Stimulated activated CD4-positive, alpha-beta T cell treated with anti-CD3 and anti-CD28 coated beads, TNF-alpha, amount 100 ng/mL, for 24 hours (primary cell): ENCODE results near the gene C16orf74.

Experiments used
- DNase-seq, 3 experiments: peaks; one replicate each; pipeline ENCODE4 v3.0.0-alpha.2; 2020; ENCODE audit warnings: low read depth in 3 of 3

C16orf74 gene

DNA sequence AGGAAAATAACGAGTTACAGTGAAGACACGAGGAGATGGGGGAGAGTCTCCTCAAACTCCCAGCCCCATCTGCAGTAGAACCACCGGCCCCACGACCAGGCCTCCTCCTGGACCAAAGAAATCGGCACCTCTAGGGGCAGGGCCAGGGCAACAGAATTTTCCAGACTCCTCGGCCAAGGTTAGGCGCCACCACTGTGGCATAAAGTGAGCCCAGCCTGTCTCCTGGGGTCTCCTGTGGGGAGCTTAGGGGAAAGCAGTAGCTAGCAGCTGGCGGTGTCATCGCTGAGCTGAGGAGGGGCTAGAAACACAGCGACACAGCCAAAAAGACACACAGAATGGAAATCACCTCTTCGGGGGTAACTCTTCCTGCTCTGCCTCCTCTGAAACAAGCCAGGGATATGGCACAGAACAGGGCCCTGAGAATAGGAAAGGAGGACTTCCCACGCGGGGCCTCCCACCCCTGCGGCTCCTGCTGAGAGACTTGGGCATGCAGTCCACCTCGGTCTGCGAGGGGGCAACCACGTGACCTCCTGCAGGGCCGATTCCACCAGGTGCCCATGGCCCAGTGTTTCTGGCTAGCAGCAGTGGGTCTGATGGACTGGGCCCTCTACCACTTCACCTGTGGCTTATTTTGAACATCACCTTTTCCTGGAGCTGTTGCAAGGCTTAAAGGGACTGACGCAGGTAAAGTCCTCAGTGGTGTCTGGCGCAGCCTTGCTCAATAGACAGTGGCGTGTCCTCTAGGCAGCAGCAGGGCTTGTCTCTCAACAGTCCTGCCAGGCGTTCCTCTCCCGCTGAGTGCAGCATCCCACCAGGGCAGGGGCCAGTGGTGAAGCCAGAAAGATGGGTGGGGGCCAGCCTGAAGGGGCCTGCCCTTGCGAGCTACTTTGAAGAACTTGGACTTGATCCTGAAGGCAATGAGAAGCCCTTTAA, 55.4 kb downstream of the C16orf74 start:
- no peak for DNase-seq

DNA sequence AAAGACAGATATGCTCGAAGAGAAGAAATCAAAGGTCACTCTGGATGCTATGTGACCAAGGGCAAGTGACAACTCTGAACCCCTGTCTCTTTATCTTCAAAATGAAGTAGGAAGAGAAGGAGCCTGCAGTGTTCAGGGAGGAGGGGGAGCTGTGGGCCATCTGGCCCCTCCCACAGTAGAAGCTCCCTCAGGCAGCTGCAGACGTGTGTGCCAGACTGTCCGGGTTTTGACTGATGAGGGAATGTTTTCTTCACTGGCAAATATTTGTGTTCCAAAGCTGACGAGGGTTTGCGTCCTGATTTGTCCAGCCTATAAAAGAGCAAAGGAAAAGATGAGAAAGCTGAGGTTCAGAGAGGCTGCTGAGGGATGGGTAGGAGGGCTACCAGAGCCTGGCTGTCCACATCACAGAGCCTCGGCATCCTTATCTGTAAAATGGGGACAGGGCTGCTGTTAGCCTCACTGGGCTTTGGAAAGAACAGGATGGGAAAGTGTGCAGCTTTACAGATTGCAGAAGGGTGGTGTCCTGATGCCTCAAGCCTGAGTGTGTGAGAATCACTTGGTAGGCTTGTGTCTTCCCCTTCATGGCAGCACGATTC, 60.3 kb downstream of the C16orf74 start:
- no peak for DNase-seq

DNA sequence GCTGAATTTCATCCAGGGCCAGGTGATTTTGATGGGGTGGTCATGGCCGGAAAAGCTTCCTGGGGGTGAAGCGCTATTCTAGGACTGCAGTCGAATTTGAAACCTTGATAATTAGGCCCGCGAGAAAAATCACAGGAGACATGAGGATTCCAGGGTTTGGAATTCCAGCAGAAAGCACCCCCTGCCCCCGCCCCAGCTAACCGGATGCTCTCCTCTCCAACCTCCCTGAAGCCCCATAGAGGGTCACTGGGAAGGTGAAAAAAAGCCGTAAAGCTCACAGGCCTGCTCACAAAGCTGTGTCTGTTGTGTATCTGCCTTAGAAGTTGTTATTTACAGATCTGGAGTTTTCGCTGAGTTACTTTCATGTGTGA, 61.0 kb downstream of the C16orf74 start:
- no peak for DNase-seq

DNA sequence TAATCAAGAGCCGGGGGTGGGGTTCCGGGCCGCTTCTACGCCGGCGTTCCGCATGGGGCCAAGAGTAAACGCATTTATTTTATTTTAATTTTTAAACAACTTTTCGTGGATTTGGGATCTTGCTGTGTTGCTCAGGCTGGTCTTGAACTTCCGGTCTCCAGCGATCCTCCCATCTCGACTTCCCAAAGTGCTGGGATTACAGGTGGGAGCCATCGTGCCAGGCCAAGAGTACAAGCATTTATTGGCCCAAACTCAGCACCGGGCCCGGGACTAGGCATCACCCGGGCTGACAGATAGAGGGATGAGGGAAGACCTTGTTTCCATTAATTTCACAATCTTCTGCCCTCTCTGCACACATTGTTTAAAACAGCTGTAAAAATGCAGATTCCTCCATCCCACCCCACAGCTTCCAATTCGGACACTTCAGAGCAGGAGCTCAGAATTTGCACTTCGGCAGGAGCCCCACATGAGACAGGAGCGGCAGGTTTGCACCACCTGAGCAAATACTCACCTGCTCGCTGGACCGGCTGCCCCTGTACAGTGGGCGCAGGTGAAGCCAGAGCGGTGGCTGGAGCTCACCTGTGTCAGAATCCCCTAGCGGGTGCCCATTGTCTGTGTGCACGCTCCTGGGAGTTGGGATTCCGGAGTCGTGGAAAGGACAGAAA, 61.5 kb downstream of the C16orf74 start:
- DNase-seq: no peak

DNA sequence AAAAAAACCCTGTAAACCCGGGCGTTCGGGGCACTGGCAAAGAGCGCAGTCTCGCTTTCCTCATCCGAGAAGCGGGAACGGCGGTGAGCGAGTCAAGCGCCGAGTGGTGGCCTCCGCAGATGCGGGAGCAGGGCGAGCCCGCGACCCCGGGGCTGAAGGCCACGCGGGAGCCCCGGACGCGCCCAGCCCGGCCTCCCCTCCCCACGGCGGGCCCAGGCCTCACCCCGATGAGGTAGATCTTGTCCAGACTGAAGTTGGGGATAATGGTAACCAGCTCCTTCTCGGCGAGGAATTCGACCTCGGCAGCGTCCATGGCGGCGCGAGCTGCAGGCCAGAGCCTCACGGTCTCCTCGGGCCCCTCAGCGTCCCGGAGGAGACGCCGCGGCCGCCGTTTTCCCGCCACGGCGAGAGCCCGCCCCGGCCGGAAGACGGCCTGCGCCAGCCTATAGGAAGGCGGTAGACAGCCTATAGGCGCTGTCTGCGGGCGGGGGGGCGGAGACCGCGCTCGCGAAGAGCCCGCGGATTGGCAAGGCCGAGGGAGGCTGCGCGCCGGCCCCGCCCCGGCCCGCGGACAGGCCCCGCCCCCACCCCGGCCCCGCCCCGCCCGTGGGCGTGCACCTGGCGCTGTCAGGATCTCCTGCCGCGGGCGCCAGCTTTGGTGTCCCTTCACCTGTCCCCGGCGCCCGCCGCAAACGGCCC, 62.2 kb downstream of the C16orf74 start, which contains the start of gene GINS2:
TSS of gene GINS2 (minus strand) at position 369 of the 699 bp plus-strand sequence. CDS start at position 313, 56 bp downstream.
- DNase-seq: peak; percentile 80 to 92 (median 80)

DNA sequence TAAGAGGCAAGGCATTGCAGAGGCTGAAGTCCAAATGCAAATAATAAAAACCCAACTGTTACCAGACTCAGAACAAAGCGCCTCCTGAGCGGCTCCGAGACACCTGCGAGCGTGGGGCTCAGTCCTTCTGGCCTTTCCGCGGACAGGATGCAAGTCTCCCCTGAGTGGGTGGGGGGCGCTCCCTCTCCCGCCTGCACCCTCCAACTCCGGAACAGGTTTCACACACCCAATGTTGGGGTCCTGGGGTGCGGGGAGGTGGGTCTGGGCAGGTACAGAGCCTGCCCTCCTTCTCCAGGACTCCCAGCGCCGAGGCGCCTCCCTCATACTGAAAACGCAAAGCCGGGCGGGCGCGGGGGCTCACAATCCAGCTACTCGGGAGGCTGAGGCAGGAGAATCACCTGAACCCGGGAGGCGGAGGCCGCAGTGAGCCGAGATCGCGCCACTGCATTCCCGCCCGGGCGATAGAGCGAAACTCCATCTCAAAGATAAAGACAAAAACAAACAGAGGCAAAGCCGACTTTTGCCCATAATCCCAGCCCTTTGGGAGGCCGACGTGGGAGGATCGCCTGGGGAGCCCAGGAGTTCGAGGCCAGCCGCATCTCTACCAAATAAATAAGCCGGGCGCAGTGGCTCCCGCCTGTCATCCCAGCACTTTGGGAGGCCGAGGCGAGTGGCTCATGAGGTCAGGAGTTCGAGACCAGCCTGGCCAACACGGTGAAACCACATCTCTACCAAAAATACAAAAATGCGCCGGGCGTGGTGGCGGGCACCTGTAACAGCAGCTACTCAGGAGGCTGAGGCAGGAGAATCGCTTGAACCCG, 63.0 kb downstream of the C16orf74 start:
- no peak for DNase-seq

DNA sequence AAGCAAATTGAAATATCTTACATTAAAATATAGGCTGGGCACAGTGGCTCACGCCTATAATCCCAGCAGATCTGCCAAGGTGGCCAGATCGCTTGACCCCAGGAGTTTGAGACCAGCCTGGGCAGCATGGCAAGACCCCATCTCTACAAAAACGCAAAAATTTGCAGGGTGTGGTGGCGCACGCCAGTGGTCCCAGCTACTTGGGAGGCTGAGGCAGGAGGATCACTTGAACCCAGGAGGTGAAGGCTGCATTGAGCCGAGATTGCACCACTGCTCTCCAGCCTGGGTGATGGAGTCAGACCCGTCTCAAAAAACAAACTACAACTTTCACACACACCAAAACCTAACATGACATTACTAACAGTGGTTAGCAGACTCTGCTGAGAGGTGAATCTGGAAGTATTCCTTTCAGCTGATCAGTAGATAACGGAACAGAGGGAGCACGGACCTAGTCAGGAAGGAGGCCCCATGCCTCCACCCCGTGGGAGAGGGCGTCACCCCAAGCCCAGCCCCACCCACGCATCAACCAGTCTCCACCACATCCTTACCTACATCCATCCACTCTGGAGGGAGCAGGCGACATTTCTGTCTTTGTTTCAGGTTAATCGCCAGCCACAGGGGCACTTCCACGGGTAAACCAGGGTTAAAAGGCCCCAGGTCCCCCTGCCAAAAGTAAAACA, 63.8 kb downstream of the C16orf74 start:
- DNase-seq: peak in 1 of 3 experiments; percentile 51

DNA sequence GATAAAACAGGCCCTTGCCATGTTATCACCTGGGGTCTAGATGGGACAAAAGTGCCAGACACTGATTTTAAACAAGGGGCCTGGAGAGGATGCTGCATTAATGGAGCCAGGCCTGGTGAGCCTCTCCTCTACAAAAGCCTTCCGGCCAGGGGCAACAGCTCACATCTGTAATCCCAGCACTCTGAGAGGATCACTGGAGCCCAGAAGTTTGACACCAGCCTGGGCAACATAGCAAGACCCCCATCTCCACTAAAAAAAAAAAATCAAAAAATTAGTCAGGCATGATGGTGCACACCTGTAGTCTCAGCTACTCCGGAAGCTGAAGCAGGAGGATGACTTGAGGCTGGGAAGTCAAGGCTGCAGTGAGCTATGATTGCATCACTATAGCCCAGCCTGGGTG, 65.6 kb downstream of the C16orf74 start:
- DNase-seq: no peak

DNA sequence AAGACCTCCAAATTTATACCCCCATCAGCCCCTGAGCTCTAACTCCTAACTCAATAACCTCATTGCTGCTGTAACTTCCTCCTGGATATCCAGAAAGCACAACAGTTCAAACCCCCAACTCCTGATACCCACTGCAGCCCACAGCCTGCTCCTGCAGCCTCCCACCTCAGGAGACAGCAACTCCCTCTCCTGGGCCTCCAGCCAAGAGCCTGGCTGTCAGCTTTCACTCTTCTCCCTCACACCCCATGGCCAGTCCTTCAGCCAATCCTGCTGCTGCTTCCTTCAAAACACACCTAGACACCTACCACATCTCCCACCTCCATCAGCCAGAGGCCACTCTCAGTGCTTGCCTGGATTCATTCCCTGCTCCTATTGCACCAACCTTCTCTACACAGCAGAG, 67.5 kb downstream of the C16orf74 start:
- no peak for DNase-seq

DNA sequence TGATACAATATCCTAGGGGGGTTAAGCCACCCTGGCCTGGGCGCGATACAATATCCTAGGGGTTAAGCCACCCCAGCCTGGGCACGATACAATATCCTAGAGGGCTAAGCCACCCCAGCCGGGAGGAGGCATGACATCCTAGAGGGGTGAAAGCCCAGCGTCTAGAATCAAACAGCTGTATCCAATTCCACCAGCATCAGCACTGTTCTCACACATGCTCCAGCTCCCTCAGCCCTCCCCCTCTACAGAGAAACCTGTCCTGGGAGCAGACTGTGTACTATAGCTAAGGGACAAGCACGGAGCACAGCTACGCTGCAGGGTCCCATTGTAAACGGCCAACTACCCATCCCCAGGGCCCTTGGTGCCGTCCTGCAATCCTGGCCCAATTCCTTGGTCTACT, 68.4 kb downstream of the C16orf74 start:
- no peak for DNase-seq

DNA sequence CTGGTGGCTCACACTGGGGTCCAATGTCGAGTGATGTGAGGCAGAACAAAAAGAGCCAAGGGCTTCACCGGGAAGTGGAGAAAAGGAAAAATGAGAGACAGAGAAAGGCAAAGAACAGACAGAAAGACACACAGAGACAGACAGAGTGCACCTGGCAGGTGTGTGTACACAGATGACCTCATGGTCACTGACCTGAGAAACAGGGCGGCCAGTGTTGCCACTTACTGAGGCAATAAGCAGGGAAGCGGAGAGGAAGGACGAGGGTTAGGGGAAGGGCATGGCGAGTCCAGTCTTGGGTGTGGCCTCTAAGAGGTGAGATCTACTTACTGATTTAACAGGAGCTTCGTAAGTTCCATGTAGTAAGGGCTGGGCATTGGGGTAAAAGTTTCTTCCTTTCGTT, 69.6 kb downstream of the C16orf74 start:
- no peak for DNase-seq

DNA sequence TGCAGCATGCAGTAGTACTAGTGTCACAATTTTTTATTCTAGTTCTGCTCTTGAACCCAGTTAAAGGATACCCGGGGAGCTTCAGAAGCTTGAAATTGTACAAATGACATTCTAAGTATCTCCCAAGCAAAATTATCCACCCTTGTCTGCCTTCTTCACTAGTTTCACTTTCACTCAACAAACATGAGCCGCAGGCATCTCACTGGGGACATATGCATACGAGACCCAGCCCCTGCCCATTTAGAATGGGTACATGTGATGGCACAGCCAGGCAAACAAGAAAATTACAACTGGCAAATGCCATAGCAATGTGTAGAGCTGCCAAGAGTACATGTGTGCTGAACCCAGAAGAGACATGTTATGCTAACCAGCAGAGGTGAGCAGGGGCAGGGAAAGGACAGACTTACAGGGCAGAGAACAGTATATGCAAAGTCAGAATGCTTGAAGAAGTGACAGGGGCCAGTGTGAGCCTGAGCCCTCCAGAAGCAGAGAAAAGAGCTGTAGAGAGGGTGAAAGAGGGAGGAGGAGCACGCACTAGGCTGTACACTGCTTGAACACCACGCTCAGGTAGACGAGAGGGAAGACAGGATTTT, 70.4 kb downstream of the C16orf74 start:
- no peak for DNase-seq

DNA sequence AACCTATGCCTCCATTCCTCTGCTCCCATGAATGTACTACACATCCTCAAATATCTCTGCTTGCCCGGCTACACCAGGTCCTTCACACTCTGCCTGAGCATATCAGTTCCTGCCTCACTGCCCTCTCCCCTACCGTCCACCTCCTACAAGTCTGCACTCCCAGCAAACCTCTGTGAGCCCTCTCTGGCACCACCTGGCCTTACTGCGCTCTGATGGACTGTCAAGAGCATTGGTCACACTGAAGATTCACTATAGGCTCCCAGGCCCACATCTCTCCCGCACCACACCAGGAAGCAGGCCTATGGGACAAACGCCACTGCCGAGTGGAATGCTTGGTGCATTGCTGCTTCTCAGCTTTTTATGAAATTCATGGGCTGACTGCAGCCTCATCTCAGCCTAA, 71.0 kb downstream of the C16orf74 start:
- no peak for DNase-seq

DNA sequence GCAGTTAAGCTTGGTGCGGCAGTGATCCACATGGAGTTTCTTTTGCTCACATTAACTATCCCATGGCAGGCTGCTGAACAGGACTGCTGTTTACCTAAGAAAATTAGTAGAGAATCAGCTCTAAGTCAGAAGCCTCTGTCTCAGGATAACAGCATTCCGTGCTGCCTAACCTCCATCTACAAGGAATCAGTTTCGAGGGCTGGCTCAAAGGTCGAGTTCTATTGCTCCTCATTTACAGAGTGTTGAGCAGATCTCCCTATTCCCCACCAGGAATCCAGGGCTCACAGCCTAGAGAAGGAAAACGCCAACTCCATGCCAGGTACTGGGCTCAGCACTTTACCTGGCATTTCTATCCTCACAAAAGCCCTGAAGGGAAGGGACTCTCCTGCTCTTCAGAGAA, 72.1 kb downstream of the C16orf74 start:
- DNase-seq: no peak

DNA sequence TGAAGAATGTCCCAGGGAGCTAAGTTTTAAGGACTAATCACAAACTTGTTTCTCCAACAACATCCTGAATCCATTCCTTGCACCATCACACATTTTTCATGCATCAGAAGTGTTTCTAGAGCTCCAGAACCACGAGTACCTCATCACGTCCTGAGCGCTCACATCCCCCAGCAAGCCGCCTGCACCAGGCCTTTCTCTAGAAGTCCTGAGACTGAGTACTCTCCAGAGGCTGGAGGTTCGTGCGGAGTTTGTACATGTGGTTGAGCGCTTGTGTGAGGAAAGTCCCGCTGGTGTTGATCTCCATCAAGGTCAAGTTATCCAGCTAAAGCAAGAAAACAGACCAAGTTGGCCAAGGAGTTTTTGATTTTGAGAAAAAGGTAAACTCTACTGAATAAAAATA, 72.9 kb downstream of the C16orf74 start:
- DNase-seq: no peak

DNA sequence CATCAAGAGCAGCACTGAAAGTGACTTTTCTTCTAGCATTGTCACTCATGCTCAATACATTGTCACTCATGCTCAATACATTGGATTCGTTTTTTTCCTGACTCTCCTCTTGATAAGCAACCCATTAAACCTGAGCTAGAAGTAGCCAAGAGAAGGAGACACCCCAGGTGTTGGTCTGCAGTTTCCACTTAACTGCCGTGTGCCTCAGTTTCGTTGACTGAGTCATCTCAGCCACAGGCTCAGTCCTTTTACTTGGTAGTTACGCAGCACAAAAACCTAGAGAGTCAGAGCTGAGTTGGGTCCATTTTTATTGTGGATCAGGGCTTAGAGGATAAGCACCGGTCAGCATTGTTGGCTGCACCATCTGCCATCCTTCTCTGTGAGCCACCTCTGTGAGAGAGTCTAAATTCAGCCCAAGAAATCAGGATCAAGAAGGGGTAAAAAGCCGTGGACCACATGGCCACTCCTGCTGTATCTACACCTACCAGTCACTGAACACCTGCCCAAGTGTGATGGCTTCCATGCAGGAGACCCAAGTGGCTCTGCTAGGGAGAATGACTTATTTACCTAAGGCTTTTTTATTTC, 73.4 kb downstream of the C16orf74 start:
- DNase-seq: no peak

DNA sequence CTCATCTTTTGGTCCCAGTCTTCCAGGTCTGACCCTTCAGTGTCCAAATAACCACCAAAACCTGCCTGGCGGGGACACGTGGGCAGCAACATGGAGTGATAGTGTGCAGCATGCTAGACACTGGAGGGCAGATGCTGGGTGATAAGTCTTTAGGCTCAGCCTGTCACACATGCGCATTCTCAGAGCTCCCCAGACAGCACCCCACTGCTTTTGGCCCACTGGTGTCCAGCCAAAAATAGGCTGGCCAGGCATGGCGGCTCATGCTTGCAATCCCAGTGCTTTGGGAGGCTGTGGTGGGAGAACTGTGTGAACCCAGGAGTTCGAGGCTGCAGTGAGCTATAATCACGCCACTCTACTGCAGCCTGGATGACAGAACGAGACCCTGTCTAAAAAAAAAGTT, 74.4 kb downstream of the C16orf74 start:
- no peak for DNase-seq

DNA sequence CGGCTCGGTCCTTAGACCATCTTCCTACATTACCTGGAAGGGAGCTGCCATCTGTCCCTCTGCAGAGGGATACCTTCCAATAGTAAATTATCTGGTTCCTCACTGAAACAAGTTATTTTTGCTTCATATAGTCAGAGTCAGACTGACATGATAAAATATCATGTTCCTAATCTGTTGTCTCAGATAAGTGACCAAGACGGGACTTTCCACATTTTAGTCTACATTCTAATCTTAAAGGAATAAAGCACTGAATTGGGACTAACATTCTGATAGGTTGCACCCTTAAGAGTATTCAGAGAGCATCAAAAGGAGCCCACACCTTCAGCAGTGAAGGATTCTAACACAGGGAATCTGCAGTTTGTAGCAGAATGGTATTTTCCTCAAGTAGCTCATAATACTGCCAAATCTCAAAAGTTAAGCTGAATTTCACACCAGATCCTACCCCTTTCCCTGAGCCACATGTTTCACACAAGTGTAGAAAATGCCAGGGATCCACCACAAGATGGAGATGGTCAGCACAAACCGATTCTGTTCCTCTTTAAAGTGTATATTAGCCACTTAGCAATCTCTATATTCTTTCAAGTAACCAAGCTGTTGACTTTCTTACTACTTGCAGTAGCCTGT, 75.5 kb downstream of the C16orf74 start:
- no peak for DNase-seq

DNA sequence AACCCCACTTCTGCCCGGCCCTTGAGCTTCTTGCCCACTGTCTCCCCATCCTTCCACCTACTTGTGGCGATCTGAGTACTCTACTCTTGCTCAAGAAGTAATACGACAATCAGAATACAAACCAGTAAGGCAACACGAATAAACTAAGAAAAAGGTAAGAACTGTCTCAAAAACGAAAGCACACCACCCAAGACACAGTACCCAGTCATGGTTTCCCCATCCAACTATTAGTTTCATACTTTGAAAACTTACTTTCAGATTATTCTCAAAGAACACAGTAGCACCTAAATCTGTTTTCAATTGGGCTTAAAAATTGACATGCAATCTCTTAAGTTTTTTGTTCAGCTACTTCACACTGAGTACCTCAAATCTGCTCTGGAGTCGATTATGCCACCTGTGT, 76.1 kb downstream of the C16orf74 start:
- DNase-seq: no peak

DNA sequence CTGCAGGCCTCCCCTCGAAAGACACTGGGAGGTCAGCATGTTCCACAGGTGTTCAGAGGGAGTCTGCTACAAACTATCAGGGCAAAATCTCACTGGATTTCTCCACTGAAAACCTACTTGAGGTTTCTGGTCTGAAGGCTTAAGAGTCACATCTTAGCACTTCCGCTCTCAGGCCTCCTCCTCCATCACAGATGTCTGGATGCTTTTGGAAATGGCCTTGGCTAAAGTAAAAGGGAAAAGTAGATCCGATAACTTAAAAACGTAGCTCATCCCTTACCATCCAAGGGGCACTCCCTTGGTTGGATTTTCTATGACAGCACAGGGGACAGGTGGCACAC, 76.5 kb downstream of the C16orf74 start:
- no peak for DNase-seq
